Mesenchymal stem cell (in vitro differentiated cells and primary cell): ENCODE measurements around the gene TTI1.

Experiments used
- DNase-seq: peaks from one replicate; pipeline ENCODE4 v3.0.0-alpha.2; 2013
- H2AFZ ChIP-seq: one replicate; pipeline ENCODE4 v1.6.1; 2013; ENCODE audit warnings: low read depth, mild to moderate bottlenecking, control low read depth, inconsistent platforms, low read length, moderate library complexity
- H2AK5ac ChIP-seq: 2 replicates; pipeline ENCODE4 v1.6.1; 2013; ENCODE audit warnings: low read length, moderate library complexity, mild to moderate bottlenecking, inconsistent platforms; ENCODE audit not compliant: severe bottlenecking
- H2BK120ac ChIP-seq: one replicate; pipeline ENCODE4 v1.6.1; 2013; ENCODE audit warnings: low read depth, mild to moderate bottlenecking, inconsistent platforms, low read length, moderate library complexity
- H2BK12ac ChIP-seq, 2 experiments: one replicate each; pipeline ENCODE4 v1.6.1; 2013; ENCODE audit warnings: inconsistent platforms in 2 of 2, low read length in 2 of 2, mild to moderate bottlenecking in 2 of 2, moderate library complexity in 2 of 2, control low read depth in 1 of 2
- H2BK15ac ChIP-seq: one replicate; pipeline ENCODE4 v1.6.1; 2013; ENCODE audit warnings: mild to moderate bottlenecking, low read depth, inconsistent platforms; ENCODE audit not compliant: poor library complexity, severe bottlenecking
- H2BK5ac ChIP-seq: 2 replicates; pipeline ENCODE4 v1.6.1; 2013; ENCODE audit warnings: low read depth, mild to moderate bottlenecking, low read length, control low read depth, inconsistent platforms; ENCODE audit not compliant: poor library complexity, severe bottlenecking
- H3K14ac ChIP-seq, 2 experiments: one replicate each; pipeline ENCODE4 v1.6.1; 2013; ENCODE audit warnings: inconsistent platforms in 2 of 2, low read length in 2 of 2, control low read depth in 1 of 2, mild to moderate bottlenecking in 1 of 2, moderate library complexity in 1 of 2
- H3K18ac ChIP-seq, 2 experiments: one replicate each; pipeline ENCODE4 v1.6.1; 2013; ENCODE audit warnings: inconsistent platforms in 2 of 2, low read length in 2 of 2, control low read depth in 1 of 2, low read depth in 1 of 2, mild to moderate bottlenecking in 1 of 2
- H3K23ac ChIP-seq, 2 experiments: one replicate each; pipeline ENCODE4 v1.6.1; 2013; ENCODE audit warnings: inconsistent platforms in 2 of 2, low read length in 2 of 2, mild to moderate bottlenecking in 2 of 2, moderate library complexity in 2 of 2, control low read depth in 1 of 2
- H3K27ac ChIP-seq: 2 replicates; pipeline ENCODE4 v1.5.1; 2013; ENCODE audit warnings: mild to moderate bottlenecking, moderate library complexity, low read length, control low read depth, inconsistent platforms; ENCODE audit not compliant: poor library complexity, severe bottlenecking
- H3K27me3 ChIP-seq, 2 experiments: 2 replicates each; pipeline versions ENCODE4 v1.6.1 to v1.7.0; 2013; ENCODE audit warnings: low read length in 2 of 2, mild to moderate bottlenecking in 2 of 2, moderate library complexity in 2 of 2, control low read depth in 1 of 2, inconsistent platforms in 1 of 2; ENCODE audit not compliant: control insufficient read depth in 1 of 2, insufficient read depth in 1 of 2
- H3K36me3 ChIP-seq, 2 experiments: 2 replicates each; pipeline versions ENCODE4 v1.6.1 to v1.7.0; 2013; ENCODE audit warnings: low read length in 2 of 2, control low read depth in 1 of 2, inconsistent platforms in 1 of 2, low read depth in 1 of 2, mild to moderate bottlenecking in 1 of 2; ENCODE audit not compliant: insufficient read depth in 2 of 2, control insufficient read depth in 1 of 2
- H3K4ac ChIP-seq, 2 experiments: one replicate each; pipeline ENCODE4 v1.6.1; 2013; ENCODE audit warnings: inconsistent platforms in 2 of 2, low read length in 2 of 2, mild to moderate bottlenecking in 2 of 2, moderate library complexity in 2 of 2, control low read depth in 1 of 2, low read depth in 1 of 2
- H3K4me1 ChIP-seq: 2 replicates; pipeline ENCODE4 v1.6.1; 2013; ENCODE audit warnings: low read depth, low read length, control low read depth; ENCODE audit not compliant: control insufficient read depth, insufficient read depth
- H3K4me2 ChIP-seq: 2 replicates; pipeline ENCODE4 v1.6.1; 2013; ENCODE audit warnings: low read length, mild to moderate bottlenecking, inconsistent platforms; ENCODE audit not compliant: poor library complexity, severe bottlenecking
- H3K4me3 ChIP-seq, 2 experiments: 2 replicates each; pipeline versions ENCODE4 v1.5.1 to v1.7.0; 2013; ENCODE audit warnings: low read length in 2 of 2, mild to moderate bottlenecking in 2 of 2, control low read depth in 1 of 2, low read depth in 1 of 2; ENCODE audit not compliant: insufficient read depth in 1 of 2
- H3K79me1 ChIP-seq: replicated peaks from 2 replicates; pipeline ENCODE4 v1.6.1; 2013; ENCODE audit warnings: mild to moderate bottlenecking, control low read depth, low read length, inconsistent platforms; ENCODE audit not compliant: poor library complexity, severe bottlenecking
- H3K9ac ChIP-seq: 2 replicates; pipeline ENCODE4 v1.7.0; 2013; ENCODE audit warnings: mild to moderate bottlenecking, low read length, moderate library complexity
- H3K9me3 ChIP-seq: 2 replicates; pipeline ENCODE4 v1.7.0; 2013; ENCODE audit warnings: mild to moderate bottlenecking, low read length; ENCODE audit not compliant: control insufficient read depth
- H4K8ac ChIP-seq: one replicate; pipeline ENCODE4 v1.6.1; 2013; ENCODE audit warnings: inconsistent platforms, mild to moderate bottlenecking, low read length, moderate library complexity
- H4K91ac ChIP-seq: one replicate; pipeline ENCODE4 v1.6.1; 2013; ENCODE audit warnings: mild to moderate bottlenecking, low read length, inconsistent platforms
- WGBS: methylation state at CpG from one replicate; pipeline ENCODE4 v1.1.7; 2013; ENCODE audit warnings: mixed read lengths; 5-methylcytosine and 5-hydroxymethylcytosine counted together

TTI1 gene

DNA sequence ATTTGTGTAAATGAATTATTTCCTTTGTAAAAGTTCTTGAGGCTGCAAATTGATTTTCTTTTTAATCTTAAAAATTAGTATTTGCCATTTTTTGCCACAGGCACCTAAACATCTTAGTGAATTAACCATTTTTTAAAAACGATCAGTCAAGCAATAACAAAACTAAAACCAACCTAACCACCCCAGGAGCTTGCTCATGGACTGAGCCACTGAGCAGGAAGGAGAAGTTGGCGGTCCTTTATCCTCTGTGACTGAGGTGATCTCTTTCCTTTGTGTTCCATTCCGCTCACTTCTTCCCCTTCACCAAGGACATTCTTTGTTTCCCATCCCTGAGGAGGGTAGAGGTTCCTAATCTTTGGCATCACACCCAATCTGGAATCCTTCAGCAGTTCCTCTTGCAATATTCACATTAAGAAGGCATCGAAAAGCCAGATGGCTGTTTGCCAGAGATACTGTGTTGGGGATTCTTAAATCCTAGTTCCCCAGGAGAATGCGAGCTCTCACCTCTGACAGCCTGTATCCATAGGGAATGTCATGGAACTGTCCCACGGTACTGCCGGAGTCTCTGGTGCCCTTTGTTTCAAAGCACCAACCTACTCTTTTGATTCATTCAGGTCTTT lies 30.8 kb upstream of the TTI1 start:
- Histone ChIP-seq H4K91ac (no peak overlapping the region), H3K79me1 (peaks cover 35% of the 10 kb centered on the region)

GRCh38 chr20:38062890-38063289 lies 29.6 kb upstream of the TTI1 start:
- no peak overlapping the region for H3K27ac ChIP-seq
- H3K4me1 ChIP-seq, result peaks cover 3% of the 10 kb centered on the region
- no peak overlapping the region for H2BK120ac ChIP-seq
- no peak overlapping the region for H4K8ac ChIP-seq
- no peaks in the 10 kb centered on the region for H3K9me3 ChIP-seq
- DNase-seq, result no peak
- H2BK15ac ChIP-seq, result no peak overlapping the region
- no peaks in the 10 kb centered on the region for H3K27me3 ChIP-seq
- 90% methylated on average over 5 of the region's 5 CpGs for WGBS
- H2BK5ac ChIP-seq, result no peak overlapping the region
- no peak overlapping the region for H3K4me3 ChIP-seq
- H2AK5ac ChIP-seq, result no peak overlapping the region
- H2AFZ ChIP-seq, result no peak overlapping the region
- no peak overlapping the region for H3K4ac ChIP-seq
- peaks cover 32 to 97% of the 10 kb centered on the region in 2 experiments for H3K36me3 ChIP-seq
- no peak overlapping the region for H3K14ac ChIP-seq
- H2BK12ac ChIP-seq, result no peak overlapping the region
- no peak overlapping the region for H3K23ac ChIP-seq
- H4K91ac ChIP-seq, result no peak overlapping the region
- no peak overlapping the region for H3K4me2 ChIP-seq
- H3K9ac ChIP-seq, result no peak overlapping the region
- H3K18ac ChIP-seq, result no peak overlapping the region
- H3K79me1 ChIP-seq, result peaks cover 35% of the 10 kb centered on the region

More for the DNA sequence above, 30.8 kb upstream of the TTI1 start:
- Histone ChIP-seq H3K9me3 (no peaks in the 10 kb centered on the region), H3K9ac (no peak overlapping the region), H4K8ac (no peak overlapping the region), H3K36me3 (peaks cover 37 to 97% of the 10 kb centered on the region in 2 experiments), H2AFZ (no peak overlapping the region), H2BK5ac (no peak overlapping the region), H3K4ac (no peak overlapping the region), H3K4me1 (peaks cover 3% of the 10 kb centered on the region), H2BK15ac (no peak overlapping the region), H3K14ac (no peak overlapping the region), H3K23ac (no peak overlapping the region), H2AK5ac (no peak overlapping the region), H3K4me3 (no peak overlapping the region), H3K4me2 (no peak overlapping the region), H2BK120ac (no peak overlapping the region), H3K27ac (no peak overlapping the region), H3K18ac (no peak overlapping the region), H3K27me3 (no peaks in the 10 kb centered on the region), H2BK12ac (no peak overlapping the region)
- DNase-seq, result no peak
- 98% methylated on average over 7 of the region's 7 CpGs for WGBS

GRCh38 chr20:38061109-38061508 lies 27.9 kb upstream of the TTI1 start:
- Histone ChIP-seq H3K4ac (no peak overlapping the region), H2AFZ (no peak overlapping the region), H3K27ac (no peak overlapping the region), H2BK12ac (no peak overlapping the region), H3K27me3 (no peaks in the 10 kb centered on the region), H2AK5ac (no peak overlapping the region), H3K9me3 (no peaks in the 10 kb centered on the region), H2BK120ac (no peak overlapping the region), H3K79me1 (peaks cover 30% of the 10 kb centered on the region), H3K4me1 (peaks cover 3% of the 10 kb centered on the region), H2BK15ac (no peak overlapping the region), H4K91ac (no peak overlapping the region), H3K14ac (no peak overlapping the region), H3K36me3 (peaks cover 22 to 87% of the 10 kb centered on the region in 2 experiments), H3K4me3 (no peak overlapping the region), H3K9ac (no peak overlapping the region), H3K23ac (no peak overlapping the region), H3K4me2 (no peak overlapping the region), H3K18ac (no peak overlapping the region), H4K8ac (no peak overlapping the region), H2BK5ac (no peak overlapping the region)
- DNase-seq, result no peak
- 87% methylated on average over 4 of the region's 4 CpGs for WGBS

GRCh38 chr20:38060536-38060935 lies 27.3 kb upstream of the TTI1 start:
- Histone ChIP-seq H2BK15ac (no peak overlapping the region), H2AK5ac (no peak overlapping the region), H2BK5ac (no peak overlapping the region), H4K8ac (peak overlapping the region; percentile 55), H3K36me3 (peaks cover 19 to 85% of the 10 kb centered on the region in 2 experiments), H3K4ac (no peak overlapping the region), H3K4me3 (no peak overlapping the region), H3K14ac (no peak overlapping the region), H3K18ac (no peak overlapping the region), H3K9me3 (no peaks in the 10 kb centered on the region), H3K27ac (no peak overlapping the region), H3K27me3 (no peaks in the 10 kb centered on the region), H2BK120ac (no peak overlapping the region), H2AFZ (no peak overlapping the region), H3K4me2 (no peak overlapping the region), H3K23ac (peak overlapping the region in 1 of 2 experiments; percentile 34), H3K79me1 (peaks cover 26% of the 10 kb centered on the region), H3K9ac (no peak overlapping the region), H3K4me1 (peaks cover 3% of the 10 kb centered on the region), H4K91ac (peak overlapping the region; percentile 85), H2BK12ac (no peak overlapping the region)
- 41% methylated on average over 5 of the region's 5 CpGs for WGBS
- DNase-seq, result peak; percentile 35
